PC-9 (cell line): ENCODE measurements around the gene ANKRD33B. TPM values are rescaled to one million over a fixed set of nuclear protein-coding genes. Genes with fewer than 3 reads are reported as not detected.

Experiments used
- BruUV-seq: library from RNA; stranded (reverse); fragments of 400-500 nt; replicated peaks from 2 replicates; lab custom pipeline; 2021; lab: Mats Ljungman, UMichigan
- CTCF ChIA-PET: fragments of 300-600 bp; sonication (Branson Sonifier 250); formaldehyde crosslinking; loops from one replicate; lab custom pipeline; 2022; ENCODE audit warnings: antibody characterized with exemption; lab: Charles Lee
- POLR2A ChIA-PET: fragments of 300-600 bp; sonication (Branson Sonifier 250); formaldehyde crosslinking; loops from one replicate; lab custom pipeline; 2022; ENCODE audit warnings: antibody characterized with exemption; ENCODE audit not compliant: unreplicated experiment; lab: Charles Lee
- DNase-seq, 2 experiments: peaks; one replicate each; pipeline versions ENCODE4 v3.0.0 to v3.0.0-alpha.2; 2015 to 2022; ENCODE audit warnings: mixed read lengths in 1 of 2
- H2AFZ ChIP-seq: fragments of 200-600 bp; sonication (generic); 2 replicates; pipeline ENCODE4 v1.8.1; 2017; ENCODE audit warnings: antibody characterized with exemption
- H3F3A ChIP-seq: fragments of 200-600 bp; sonication (generic); 2 replicates; pipeline ENCODE4 v1.8.1; 2017; ENCODE audit warnings: antibody characterized with exemption, mild to moderate bottlenecking, low read depth; ENCODE audit not compliant: insufficient read depth
- H3K27ac ChIP-seq: fragments of 200-600 bp; sonication (generic); 2 replicates; pipeline ENCODE4 v1.6.1; 2016; ENCODE audit warnings: mixed run types
- H3K27me3 ChIP-seq: fragments of 200-600 bp; sonication (generic); 2 replicates; pipeline ENCODE4 v1.6.1; 2016; ENCODE audit warnings: low read depth, mixed run types; ENCODE audit not compliant: insufficient read depth
- H3K36me3 ChIP-seq: fragments of 200-600 bp; sonication (generic); 2 replicates; pipeline ENCODE4 v1.6.1; 2016; ENCODE audit warnings: low read depth, mixed run types
- H3K4me1 ChIP-seq: fragments of 200-600 bp; sonication (generic); replicated peaks from 2 replicates; pipeline ENCODE4 v1.6.1; 2016; ENCODE audit warnings: mixed run types; ENCODE audit not compliant: insufficient read depth
- H3K4me2 ChIP-seq: fragments of 200-600 bp; sonication (generic); 2 replicates; pipeline ENCODE4 v1.6.1; 2017; ENCODE audit warnings: mixed run types
- H3K4me3 ChIP-seq: fragments of 200-600 bp; sonication (generic); 2 replicates; pipeline ENCODE4 v1.6.1; 2016; ENCODE audit warnings: mixed run types
- H3K79me2 ChIP-seq: fragments of 200-600 bp; sonication (generic); 2 replicates; pipeline ENCODE4 v1.6.1; 2017; ENCODE audit warnings: low read depth, mixed run types
- H3K9me2 ChIP-seq: fragments of 200-600 bp; sonication (generic); 2 replicates; pipeline ENCODE4 v1.8.1; 2017; ENCODE audit warnings: mild to moderate bottlenecking; ENCODE audit not compliant: insufficient read depth
- H3K9me3 ChIP-seq: fragments of 200-600 bp; sonication (generic); 2 replicates; pipeline ENCODE4 v1.8.1; 2016; ENCODE audit warnings: low read depth; ENCODE audit not compliant: insufficient read depth
- H4K20me1 ChIP-seq: fragments of 200-600 bp; sonication (generic); 2 replicates; pipeline ENCODE4 v1.8.1; 2017; ENCODE audit not compliant: insufficient read depth
- CTCF ChIP-seq: fragments of 200-600 bp; sonication (generic); conservative IDR thresholded peaks from 2 replicates; pipeline ENCODE4 v1.6.1; 2017; ENCODE audit warnings: mixed run types, antibody characterized with exemption, mild to moderate bottlenecking, moderate library complexity
- EZH2 ChIP-seq: fragments of 200-600 bp; sonication (generic); IDR thresholded peaks from 2 replicates; pipeline ENCODE4 v1.8.0; 2017; ENCODE audit warnings: antibody characterized with exemption, low read depth
- intact Hi-C: fragments of 100-400 bp; cut with micrococcal nuclease; formaldehyde crosslinking; loops from one replicate; pipeline ENCODE4 v1.10.0; 2022; ENCODE audit not compliant: unreplicated experiment
- total RNA-seq: library from RNA; stranded (reverse); gene quantifications from 2 replicates; pipeline ENCODE4 v1.2.3, GENCODE V29; 2021

The ANKRD33B gene
- total RNA-seq, 1 experiment from 2014 or later, result 32.1 TPM

- H3F3A ChIP-seq, result no peaks in the 10 kb centered on the region
- H3K79me2 ChIP-seq, result no peaks in the 10 kb centered on the region
- intact Hi-C loops, result no loop called here
- H3K27me3 ChIP-seq, result no peaks in the 10 kb centered on the region
- TF ChIP-seq EZH2, result no peak
- no peak for TF ChIP-seq CTCF
- no peaks in the 10 kb centered on the region for H3K36me3 ChIP-seq
- H3K4me1 ChIP-seq, result no peaks in the 10 kb centered on the region
- no peak overlapping the region for H3K27ac ChIP-seq
- H2AFZ ChIP-seq, result no peak overlapping the region
- H3K4me3 ChIP-seq, result no peak overlapping the region
- POLR2A ChIA-PET, result no interaction called here
- BruUV-seq, result no TSS peak
- DNase-seq, result no peak
- H4K20me1 ChIP-seq, result no peaks in the 10 kb centered on the region
- H3K4me2 ChIP-seq, result no peak overlapping the region
- CTCF ChIA-PET, result no interaction called here
- H3K9me2 ChIP-seq, result no peaks in the 10 kb centered on the region; the same call in 1 of the 2 replicates
- H3K9me3 ChIP-seq, result peaks cover 5% of the 10 kb centered on the region; the same call in 1 of the 2 replicates
These were observed 107.5 kb downstream of the ANKRD33B start for GRCh38 chr5:10671041-10672008.

GRCh38 chr5:10672146-10673016 lies 108.5 kb downstream of the ANKRD33B start:
- no peaks in the 10 kb centered on the region for H4K20me1 ChIP-seq
- no TSS peak for BruUV-seq
- no peak overlapping the region for H2AFZ ChIP-seq
- H3K27ac ChIP-seq, result no peak overlapping the region
- TF ChIP-seq CTCF (no peak), EZH2 (no peak)
- H3K9me2 ChIP-seq, result no peaks in the 10 kb centered on the region; the same call in 1 of the 2 replicates
- no peak overlapping the region for H3K4me3 ChIP-seq
- peaks cover 5% of the 10 kb centered on the region; the same call in 1 of the 2 replicates for H3K9me3 ChIP-seq
- no peaks in the 10 kb centered on the region for H3K4me1 ChIP-seq
- intact Hi-C loops, result no loop called here
- H3F3A ChIP-seq, result no peaks in the 10 kb centered on the region
- no peak overlapping the region for H3K4me2 ChIP-seq
- H3K79me2 ChIP-seq, result no peaks in the 10 kb centered on the region
- H3K36me3 ChIP-seq, result 0 out of 2 replicates have a peak, but pooled peaks cover 4% of the 10 kb centered on the region
- no peak for DNase-seq
- CTCF ChIA-PET, result no interaction called here
- no peaks in the 10 kb centered on the region for H3K27me3 ChIP-seq
- POLR2A ChIA-PET, result interaction anchor here (0.7 kb wide), 1 partner anchor 255 kb away, joined by 6 read pairs; no protein-coding TSS in a partner anchor

GRCh38 chr5:10673017-10673389 lies 109.1 kb downstream of the ANKRD33B start:
- H3K36me3 ChIP-seq, result 0 out of 2 replicates have a peak, but pooled peaks cover 10% of the 10 kb centered on the region
- H4K20me1 ChIP-seq, result no peaks in the 10 kb centered on the region
- H3K9me2 ChIP-seq, result no peaks in the 10 kb centered on the region; the same call in 1 of the 2 replicates
- no peaks in the 10 kb centered on the region for H3K4me1 ChIP-seq
- H3K27ac ChIP-seq, result no peak overlapping the region
- no peak for DNase-seq
- H3K4me3 ChIP-seq, result no peak overlapping the region
- no peak for TF ChIP-seq CTCF
- no peak for TF ChIP-seq EZH2
- H3K79me2 ChIP-seq, result no peaks in the 10 kb centered on the region
- ChIA-PET CTCF (no interaction called here), POLR2A (interaction anchor here (0.7 kb wide), 1 partner anchor 255 kb away, joined by 6 read pairs; no protein-coding TSS in a partner anchor)
- H3K27me3 ChIP-seq, result no peaks in the 10 kb centered on the region
- H3F3A ChIP-seq, result no peaks in the 10 kb centered on the region
- no peak overlapping the region for H3K4me2 ChIP-seq
- BruUV-seq, result no TSS peak
- H3K9me3 ChIP-seq, result peaks cover 5% of the 10 kb centered on the region; the same call in 1 of the 2 replicates
- H2AFZ ChIP-seq, result no peak overlapping the region
- intact Hi-C loops, result no loop called here
